NCI-H510A treated with DMSO at 0.1 percent for 48 hours (cell line): Measurements from ENCODE around the gene IFT27.
"Not testable (repeated sequence)": the region's sequence is repeated elsewhere in the genome, so short reads cannot be mapped to it uniquely, and the experiment has no call there.

Experiments used
- DNase-seq: peaks from one replicate; lab custom pipeline; 2025; lab: John Stamatoyannopoulos, UW

IFT27 gene

GRCh38 chr22:36743591-36744412, 32.1 kb downstream of the IFT27 start:
- no peak for DNase-seq

GRCh38 chr22:36743011-36743410, 32.9 kb downstream of the IFT27 start:
- no peak for DNase-seq

- DNase-seq: no peak
Observed at GRCh38 chr22:36741968-36742367, 34.0 kb downstream of the IFT27 start.

DNA sequence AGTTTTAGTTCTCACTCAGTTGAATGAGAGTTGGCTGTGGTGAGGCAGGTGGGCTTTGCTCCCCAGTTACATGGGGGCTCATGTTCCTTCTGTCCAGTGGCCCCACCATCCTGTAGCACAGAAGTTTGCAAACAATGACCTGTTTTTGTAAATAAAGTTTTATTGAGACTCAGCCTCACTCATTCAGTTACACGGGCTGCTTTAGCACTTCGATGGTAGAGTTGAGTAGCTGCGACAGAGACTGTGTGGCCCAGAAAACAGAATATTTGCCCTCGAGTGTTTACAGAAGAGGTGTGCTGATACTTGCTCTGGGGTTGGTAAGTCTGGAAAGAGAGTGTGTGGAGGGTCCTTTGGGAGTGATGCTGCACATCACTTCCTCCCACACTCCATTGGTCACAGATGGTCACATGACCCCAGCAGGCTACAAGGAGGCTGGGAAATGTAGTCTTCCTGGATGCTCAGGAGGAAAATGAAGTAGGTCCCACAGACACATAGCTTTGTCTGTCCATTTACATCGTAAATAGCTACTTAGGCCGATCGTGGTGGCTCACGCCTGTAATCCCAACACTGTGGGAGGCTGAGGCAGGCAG, 34.6 kb downstream of the IFT27 start:
- no peak for DNase-seq

DNA sequence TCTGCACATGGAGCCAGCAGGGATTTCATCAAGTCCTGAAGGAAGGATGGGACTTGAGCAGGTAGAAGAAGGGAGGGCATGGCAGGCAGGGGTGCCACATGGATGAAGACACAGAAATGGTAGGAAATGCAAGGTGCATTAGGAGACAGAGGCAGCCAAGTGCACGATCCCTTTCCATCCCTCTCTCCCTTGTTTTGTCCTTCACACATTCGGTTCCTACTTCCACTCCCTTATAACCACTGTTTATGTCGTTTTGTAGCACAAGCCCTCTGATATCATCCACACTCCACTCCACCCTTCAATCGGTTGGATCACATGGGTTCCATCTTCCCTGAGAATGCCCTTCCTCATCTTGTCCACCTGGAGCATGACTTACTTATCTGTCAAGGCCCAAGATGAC, 35.2 kb downstream of the IFT27 start:
- DNase-seq: no peak

DNA sequence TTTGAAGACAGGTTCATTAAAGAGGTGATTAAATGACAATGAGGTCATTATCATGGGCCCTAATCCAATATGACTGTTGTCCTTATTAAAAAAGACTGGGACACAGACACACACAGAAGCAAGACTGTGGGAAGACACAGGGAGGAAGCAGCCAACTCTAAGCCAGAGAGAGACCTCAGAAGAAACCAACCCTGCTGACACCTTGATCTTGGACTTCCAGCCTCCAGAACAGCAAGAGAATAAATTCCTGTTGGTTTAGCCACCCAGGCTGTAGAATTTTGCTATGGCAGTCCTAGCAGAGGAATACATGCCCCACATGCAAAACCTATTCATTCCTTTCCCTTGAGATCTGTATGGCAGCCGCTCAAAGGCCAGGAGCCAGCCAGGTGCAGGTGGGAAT, 36.7 kb downstream of the IFT27 start:
- no peak for DNase-seq

GRCh38 chr22:36738416-36739020, 37.4 kb downstream of the IFT27 start:
- DNase-seq: no peak

DNA sequence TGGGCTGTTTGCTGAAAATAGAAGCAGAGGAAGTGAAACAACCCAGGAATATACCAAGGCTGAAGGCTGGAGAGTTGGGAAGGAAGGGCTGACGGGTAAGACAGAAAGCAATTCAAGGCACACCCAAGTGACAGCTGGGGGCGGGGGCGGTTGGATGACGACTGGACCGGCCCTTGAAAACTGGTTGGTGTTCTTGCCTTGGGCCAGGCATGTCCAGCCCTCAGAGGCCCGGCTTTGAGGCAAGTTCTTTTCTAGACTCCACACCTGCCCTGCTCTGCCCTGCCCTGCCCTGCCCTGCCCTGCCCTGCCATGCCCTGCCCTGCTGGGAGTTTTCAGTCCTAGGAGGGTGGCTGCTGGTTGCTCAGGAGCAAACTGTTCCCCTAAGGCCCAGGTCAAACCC, 38.1 kb downstream of the IFT27 start:
- no peak for DNase-seq

GRCh38 chr22:36736701-36737320, 39.1 kb downstream of the IFT27 start:
- no peak for DNase-seq

DNA sequence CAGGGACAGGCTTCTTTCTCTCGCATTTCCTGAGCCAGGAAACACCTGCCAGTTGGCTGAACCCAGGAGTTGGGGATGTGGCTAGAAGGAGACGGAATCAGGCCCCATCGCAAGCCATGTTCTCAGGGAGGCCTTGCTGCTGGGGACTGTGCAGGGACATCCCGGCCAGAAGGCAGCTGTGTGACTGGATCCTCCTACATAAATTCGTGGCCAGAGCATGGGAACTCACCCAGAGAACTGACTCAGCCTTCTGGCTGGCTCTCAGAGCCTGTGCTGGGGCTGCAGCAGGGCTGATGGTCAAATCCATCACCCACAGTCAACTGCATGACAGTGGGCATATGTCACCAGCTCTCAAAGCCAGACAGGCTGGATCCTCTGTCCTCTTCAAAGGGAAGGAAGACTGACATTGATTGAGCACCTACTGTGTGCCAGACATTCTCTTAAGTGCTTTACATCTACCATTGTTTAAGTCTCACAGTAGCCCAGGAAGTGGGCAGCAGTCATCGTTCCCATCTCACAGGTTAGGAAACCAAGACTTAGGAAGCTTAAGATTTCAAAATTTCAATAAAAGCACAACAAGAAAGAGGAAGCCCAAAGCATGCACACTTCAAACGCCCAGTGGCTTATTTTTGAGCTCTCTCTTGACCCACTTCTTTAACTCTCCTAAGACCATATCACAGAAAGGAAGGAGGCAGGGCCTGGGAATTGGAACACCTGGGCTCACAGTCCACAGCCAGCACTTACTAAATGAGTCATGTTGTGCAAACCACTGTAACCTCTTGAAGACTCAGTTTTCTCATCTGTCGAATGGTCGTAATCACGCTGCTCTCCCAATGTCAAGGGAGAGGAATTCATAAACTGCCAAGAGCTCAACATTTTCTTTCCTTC, 41.5 kb downstream of the IFT27 start:
- DNase-seq: no peak

DNA sequence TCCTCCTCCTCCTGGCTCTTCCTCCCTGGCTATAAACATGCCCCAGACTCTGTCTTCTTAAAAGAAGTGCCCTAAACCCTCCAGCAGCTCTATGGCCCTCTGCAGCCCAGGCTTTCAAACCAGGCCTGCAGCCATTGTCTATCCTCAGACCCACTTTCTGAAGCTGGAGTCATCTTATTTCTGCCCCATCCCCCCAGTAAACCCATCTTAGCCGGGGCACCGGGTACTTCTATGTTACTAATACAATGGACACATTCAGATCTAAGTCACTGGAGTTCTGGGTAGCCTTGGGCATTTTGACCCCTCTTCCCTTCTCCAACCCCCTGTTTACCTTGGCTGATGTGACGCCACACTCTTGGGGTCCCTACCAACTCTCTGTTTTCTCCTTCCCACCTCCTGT, 42.6 kb downstream of the IFT27 start:
- no peak for DNase-seq

GRCh38 chr22:36732609-36733008, 43.3 kb downstream of the IFT27 start:
- DNase-seq: no peak

GRCh38 chr22:36731916-36732315, 44.0 kb downstream of the IFT27 start:
- DNase-seq: no peak

GRCh38 chr22:36731321-36731720, 44.6 kb downstream of the IFT27 start:
- DNase-seq: not testable (repeated sequence)

- DNase-seq: no peak
Observed at GRCh38 chr22:36730176-36730858, 45.6 kb downstream of the IFT27 start.

- no peak for DNase-seq
Observed at GRCh38 chr22:36729321-36729720, 46.6 kb downstream of the IFT27 start.

DNA sequence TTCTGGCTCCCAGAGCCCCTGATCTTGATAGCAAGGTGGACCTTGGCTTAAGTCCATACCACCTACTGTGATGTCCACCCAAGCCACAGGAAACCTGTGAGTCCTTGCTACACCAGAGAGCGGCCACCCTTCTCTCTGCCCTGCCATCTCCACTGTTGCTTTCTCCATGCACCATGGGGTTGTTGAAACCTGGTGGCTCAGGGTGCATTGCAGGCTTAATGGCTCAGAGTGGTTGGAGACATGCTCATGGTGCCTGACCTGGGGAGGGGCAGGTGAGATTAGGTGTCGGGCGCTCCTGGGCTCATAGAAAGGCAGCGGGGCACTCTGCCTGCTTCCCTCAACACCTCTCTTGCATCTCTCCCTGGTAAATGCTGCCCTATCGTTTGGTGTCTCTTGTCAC, 47.4 kb downstream of the IFT27 start:
- DNase-seq: no peak

- DNase-seq: no peak
Observed at GRCh38 chr22:36727927-36728488, 47.9 kb downstream of the IFT27 start.

- DNase-seq: no peak
Observed at GRCh38 chr22:36727110-36727509, 48.8 kb downstream of the IFT27 start.

DNA sequence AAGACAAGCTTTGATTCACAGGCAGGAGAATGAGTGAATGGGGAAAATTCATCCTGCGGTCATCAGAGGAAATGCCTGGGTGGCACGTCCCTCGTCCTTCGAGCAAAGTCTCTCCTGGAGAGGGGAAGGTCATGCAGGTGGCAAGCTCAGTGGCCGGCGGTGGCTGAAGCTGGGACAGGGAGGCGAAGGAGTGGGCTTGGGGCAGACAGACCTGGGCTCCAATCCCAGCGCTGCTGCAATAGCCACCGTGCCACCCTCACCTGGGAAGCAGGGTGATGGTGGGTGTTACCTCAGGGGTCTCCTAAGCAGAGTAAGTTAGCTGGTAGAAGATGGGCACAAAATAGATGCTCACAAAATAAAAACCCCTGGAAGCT, 49.9 kb downstream of the IFT27 start:
- no peak for DNase-seq
